ENCODE data around the gene TMEM233. TPM values are rescaled to one million over a fixed set of nuclear protein-coding genes. Genes with fewer than 3 reads are reported as not detected.

Gene TMEM233
- total and polyA plus RNA-seq, 9 of the 15 experiments (the other 6 are each of a cell fraction or from before 2014, with no cell fraction given): 0.04 to 0.17 (median 0.07) TPM; not detected in 2

DNA sequence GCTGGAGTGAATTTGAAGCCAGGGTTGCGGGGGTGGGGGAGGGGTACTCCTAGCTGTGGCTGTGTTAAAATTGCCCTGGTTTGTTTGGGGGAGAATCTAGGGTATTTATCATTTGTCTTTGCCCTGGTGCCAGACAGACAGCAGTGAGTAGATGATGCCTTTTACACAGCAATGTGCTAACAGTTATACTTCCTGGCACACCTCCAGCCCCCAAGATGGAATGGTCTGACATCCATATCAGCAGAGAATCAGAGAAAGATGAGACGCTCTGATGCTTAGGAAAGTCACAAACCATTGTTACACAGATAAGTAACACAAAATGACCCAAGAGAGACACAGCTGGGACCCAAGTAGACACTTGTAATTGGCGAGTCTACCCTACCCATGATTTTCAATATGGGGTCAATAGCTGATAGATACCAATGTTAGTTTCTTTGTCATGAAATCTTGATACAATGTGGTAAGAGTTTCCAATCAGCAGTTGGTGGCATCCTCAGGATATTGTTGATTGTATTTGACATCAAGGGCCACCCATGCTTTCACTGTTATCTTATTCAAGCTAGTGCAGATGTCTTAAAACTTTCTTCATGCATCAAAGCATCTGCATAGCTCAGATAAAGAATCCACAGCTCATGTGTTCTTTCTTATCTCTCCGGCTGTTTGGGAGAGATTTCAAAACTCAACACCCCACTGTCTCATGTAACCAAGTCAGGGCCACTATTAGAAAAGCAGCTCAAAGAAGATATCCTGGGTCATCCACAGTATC, 71.8 kb downstream of the TMEM233 start (continued):
- TF ChIP-seq, protein P1, sequence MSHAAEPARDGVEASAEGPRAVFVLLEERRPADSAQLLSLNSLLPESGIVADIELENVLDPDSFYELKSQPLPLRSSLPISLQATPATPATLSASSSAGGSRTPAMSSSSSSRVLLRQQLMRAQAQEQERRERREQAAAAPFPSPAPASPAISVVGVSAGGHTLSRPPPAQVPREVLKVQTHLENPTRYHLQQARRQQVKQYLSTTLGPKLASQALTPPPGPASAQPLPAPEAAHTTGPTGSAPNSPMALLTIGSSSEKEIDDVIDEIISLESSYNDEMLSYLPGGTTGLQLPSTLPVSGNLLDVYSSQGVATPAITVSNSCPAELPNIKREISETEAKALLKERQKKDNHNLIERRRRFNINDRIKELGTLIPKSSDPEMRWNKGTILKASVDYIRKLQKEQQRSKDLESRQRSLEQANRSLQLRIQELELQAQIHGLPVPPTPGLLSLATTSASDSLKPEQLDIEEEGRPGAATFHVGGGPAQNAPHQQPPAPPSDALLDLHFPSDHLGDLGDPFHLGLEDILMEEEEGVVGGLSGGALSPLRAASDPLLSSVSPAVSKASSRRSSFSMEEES (CRISPR knock-in tag; IDR thresholded peaks at IDR 0.05): peak; percentile 46; the same call in 1 of the 2 replicates
- TF ChIP-seq HLTF (IDR thresholded peaks at IDR 0.05): peak; percentile 97; the same call in 1 of the 2 replicates
- TF ChIP-seq U2AF2 (optimal IDR thresholded peaks at IDR 0.05; ENCODE audit: low read depth, low read length): no peak
- TF ChIP-seq KAT2B (IDR thresholded peaks at IDR 0.05; ENCODE audit: low read depth, low read length): no peak
- TF ChIP-seq, protein P2, sequence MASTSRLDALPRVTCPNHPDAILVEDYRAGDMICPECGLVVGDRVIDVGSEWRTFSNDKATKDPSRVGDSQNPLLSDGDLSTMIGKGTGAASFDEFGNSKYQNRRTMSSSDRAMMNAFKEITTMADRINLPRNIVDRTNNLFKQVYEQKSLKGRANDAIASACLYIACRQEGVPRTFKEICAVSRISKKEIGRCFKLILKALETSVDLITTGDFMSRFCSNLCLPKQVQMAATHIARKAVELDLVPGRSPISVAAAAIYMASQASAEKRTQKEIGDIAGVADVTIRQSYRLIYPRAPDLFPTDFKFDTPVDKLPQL (IDR thresholded peaks at IDR 0.05; ENCODE audit: extremely low read depth, insufficient read length): no peak
- TF ChIP-seq ZKSCAN3 (CRISPR knock-in tag; IDR thresholded peaks at IDR 0.05): no peak
- TF ChIP-seq TRIM28 (IDR thresholded peaks at IDR 0.05): peak; percentile 78
- TF ChIP-seq ZNF695 (CRISPR knock-in tag; IDR thresholded peaks at IDR 0.05): no peak
- TF ChIP-seq TCF7L2 (IDR thresholded peaks at IDR 0.05; ENCODE audit: low read depth, low read length): 0 out of 2 replicates have a peak, but pooled peaks have one; percentile 50
- TF ChIP-seq, protein P3, sequence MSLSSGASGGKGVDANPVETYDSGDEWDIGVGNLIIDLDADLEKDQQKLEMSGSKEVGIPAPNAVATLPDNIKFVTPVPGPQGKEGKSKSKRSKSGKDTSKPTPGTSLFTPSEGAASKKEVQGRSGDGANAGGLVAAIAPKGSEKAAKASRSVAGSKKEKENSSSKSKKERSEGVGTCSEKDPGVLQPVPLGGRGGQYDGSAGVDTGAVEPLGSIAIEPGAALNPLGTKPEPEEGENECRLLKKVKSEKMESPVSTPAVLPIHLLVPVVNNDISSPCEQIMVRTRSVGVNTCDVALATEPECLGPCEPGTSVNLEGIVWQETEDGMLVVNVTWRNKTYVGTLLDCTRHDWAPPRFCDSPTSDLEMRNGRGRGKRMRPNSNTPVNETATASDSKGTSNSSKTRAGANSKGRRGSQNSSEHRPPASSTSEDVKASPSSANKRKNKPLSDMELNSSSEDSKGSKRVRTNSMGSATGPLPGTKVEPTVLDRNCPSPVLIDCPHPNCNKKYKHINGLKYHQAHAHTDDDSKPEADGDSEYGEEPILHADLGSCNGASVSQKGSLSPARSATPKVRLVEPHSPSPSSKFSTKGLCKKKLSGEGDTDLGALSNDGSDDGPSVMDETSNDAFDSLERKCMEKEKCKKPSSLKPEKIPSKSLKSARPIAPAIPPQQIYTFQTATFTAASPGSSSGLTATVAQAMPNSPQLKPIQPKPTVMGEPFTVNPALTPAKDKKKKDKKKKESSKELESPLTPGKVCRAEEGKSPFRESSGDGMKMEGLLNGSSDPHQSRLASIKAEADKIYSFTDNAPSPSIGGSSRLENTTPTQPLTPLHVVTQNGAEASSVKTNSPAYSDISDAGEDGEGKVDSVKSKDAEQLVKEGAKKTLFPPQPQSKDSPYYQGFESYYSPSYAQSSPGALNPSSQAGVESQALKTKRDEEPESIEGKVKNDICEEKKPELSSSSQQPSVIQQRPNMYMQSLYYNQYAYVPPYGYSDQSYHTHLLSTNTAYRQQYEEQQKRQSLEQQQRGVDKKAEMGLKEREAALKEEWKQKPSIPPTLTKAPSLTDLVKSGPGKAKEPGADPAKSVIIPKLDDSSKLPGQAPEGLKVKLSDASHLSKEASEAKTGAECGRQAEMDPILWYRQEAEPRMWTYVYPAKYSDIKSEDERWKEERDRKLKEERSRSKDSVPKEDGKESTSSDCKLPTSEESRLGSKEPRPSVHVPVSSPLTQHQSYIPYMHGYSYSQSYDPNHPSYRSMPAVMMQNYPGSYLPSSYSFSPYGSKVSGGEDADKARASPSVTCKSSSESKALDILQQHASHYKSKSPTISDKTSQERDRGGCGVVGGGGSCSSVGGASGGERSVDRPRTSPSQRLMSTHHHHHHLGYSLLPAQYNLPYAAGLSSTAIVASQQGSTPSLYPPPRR (CRISPR knock-in tag; IDR thresholded peaks at IDR 0.05; ENCODE audit: borderline replicate concordance): no peak; the same call in 1 of the 2 replicates
- TF ChIP-seq FOS (IDR thresholded peaks at IDR 0.05; ENCODE audit: extremely low read depth, insufficient read length): no peak
- TF ChIP-seq, protein P4, sequence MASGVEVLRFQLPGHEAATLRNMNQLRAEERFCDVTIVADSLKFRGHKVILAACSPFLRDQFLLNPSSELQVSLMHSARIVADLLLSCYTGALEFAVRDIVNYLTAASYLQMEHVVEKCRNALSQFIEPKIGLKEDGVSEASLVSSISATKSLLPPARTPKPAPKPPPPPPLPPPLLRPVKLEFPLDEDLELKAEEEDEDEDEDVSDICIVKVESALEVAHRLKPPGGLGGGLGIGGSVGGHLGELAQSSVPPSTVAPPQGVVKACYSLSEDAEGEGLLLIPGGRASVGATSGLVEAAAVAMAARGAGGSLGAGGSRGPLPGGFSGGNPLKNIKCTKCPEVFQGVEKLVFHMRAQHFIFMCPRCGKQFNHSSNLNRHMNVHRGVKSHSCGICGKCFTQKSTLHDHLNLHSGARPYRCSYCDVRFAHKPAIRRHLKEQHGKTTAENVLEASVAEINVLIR (CRISPR knock-in tag; IDR thresholded peaks at IDR 0.05): 0 out of 2 replicates have a peak, but pooled peaks have one; percentile 43
- TF ChIP-seq, protein P5, sequence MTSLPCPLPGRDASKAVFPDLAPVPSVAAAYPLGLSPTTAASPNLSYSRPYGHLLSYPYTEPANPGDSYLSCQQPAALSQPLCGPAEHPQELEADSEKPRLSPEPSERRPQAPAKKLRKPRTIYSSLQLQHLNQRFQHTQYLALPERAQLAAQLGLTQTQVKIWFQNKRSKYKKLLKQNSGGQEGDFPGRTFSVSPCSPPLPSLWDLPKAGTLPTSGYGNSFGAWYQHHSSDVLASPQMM (CRISPR knock-in tag; IDR thresholded peaks at IDR 0.05): no peak
- peak; percentile 99 for TF ChIP-seq ARNT (IDR thresholded peaks at IDR 0.05)
- TF ChIP-seq, protein P6, sequence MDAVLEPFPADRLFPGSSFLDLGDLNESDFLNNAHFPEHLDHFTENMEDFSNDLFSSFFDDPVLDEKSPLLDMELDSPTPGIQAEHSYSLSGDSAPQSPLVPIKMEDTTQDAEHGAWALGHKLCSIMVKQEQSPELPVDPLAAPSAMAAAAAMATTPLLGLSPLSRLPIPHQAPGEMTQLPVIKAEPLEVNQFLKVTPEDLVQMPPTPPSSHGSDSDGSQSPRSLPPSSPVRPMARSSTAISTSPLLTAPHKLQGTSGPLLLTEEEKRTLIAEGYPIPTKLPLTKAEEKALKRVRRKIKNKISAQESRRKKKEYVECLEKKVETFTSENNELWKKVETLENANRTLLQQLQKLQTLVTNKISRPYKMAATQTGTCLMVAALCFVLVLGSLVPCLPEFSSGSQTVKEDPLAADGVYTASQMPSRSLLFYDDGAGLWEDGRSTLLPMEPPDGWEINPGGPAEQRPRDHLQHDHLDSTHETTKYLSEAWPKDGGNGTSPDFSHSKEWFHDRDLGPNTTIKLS (IDR thresholded peaks at IDR 0.05; ENCODE audit: borderline replicate concordance, low read depth): no peak

All from K562 (cell line).